ENCODE data around the gene USO1.

- TF ChIP-seq, protein P1, sequence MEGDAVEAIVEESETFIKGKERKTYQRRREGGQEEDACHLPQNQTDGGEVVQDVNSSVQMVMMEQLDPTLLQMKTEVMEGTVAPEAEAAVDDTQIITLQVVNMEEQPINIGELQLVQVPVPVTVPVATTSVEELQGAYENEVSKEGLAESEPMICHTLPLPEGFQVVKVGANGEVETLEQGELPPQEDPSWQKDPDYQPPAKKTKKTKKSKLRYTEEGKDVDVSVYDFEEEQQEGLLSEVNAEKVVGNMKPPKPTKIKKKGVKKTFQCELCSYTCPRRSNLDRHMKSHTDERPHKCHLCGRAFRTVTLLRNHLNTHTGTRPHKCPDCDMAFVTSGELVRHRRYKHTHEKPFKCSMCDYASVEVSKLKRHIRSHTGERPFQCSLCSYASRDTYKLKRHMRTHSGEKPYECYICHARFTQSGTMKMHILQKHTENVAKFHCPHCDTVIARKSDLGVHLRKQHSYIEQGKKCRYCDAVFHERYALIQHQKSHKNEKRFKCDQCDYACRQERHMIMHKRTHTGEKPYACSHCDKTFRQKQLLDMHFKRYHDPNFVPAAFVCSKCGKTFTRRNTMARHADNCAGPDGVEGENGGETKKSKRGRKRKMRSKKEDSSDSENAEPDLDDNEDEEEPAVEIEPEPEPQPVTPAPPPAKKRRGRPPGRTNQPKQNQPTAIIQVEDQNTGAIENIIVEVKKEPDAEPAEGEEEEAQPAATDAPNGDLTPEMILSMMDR (optimal IDR thresholded peaks at IDR 0.05 in 1 of 3, IDR thresholded peaks at IDR 0.05 in 1 of 3, conservative IDR thresholded peaks at IDR 0.05 in 1 of 3; ENCODE audit: extremely low read depth in 1 of 3, insufficient read depth in 2 of 3, low read length in 3 of 3) = no peak
- TF ChIP-seq EZH2 (IDR thresholded peaks at IDR 0.05; ENCODE audit: low read length) = no peak
Measured at GRCh38 chr4:75705198-75705977, 19.0 kb upstream of the USO1 start.
